A673 (cell line): Measurements from ENCODE around the gene GUCA1A.

Source experiments
- CTCF ChIP-seq: fragments of 300-800, 200-600 bp; sonication (generic); conservative IDR thresholded peaks from 2 replicates; pipeline ENCODE4 v1.5.1; 2017; ENCODE audit warnings: low read depth, mild to moderate bottlenecking, antibody characterized with exemption, low read length, moderate library complexity, mixed read lengths
- EZH2 ChIP-seq: fragments of 200-600 bp; sonication (generic); IDR thresholded peaks from 2 replicates; pipeline ENCODE4 v1.6.1; 2017; ENCODE audit warnings: borderline replicate concordance, low read depth, mild to moderate bottlenecking, mixed read lengths, antibody characterized with exemption, low read length; ENCODE audit not compliant: poor library complexity, severe bottlenecking

GRCh38 chr6:42162812-42163211 is 10.4 kb upstream of the GUCA1A start:
- no peak for TF ChIP-seq CTCF
- TF ChIP-seq EZH2 = no peak
